Measurements from ENCODE around the gene UGT2B7. TPM values are rescaled to one million over a fixed set of nuclear protein-coding genes. Genes with fewer than 3 reads are reported as not detected.

UGT2B7 gene
- total and polyA plus RNA-seq, 10 of the 15 experiments (the other 5 are each of a cell fraction or from before 2014, with no cell fraction given): 0.73 to 2.9 (median 1.2) TPM

DNA sequence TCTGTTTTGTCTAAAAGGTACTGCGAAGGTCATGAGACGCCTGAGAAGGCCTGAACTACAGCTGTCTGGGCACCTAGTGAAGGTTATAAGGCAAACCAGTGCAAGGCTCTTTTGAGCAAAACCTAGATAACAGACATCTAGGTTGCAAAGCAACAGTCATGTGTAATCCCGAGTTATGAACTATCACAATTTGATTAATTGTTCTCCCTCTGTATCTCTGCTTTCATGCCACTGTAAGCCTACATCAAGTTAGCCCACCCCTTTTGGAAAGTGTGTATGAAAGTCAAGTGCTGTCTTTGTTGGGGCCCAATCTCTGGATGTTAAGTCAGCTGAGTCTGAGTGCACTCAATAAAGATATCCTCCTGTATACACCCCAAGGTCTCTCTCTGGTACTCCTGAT lies 31.9 kb upstream of the UGT2B7 start:
- in situ Hi-C loops (cut with MboI) (loop anchor here (25.0 kb wide), 1 partner anchor 1623 kb away; the partner anchor contains the start of gene UTP3), intact Hi-C loops (cut with micrococcal nuclease; ENCODE audit: unreplicated experiment) (loop anchor here (10.0 kb wide), 1 partner anchor 440 kb away; no protein-coding TSS in a partner anchor)
- Histone ChIP-seq H3K27me3 (replicated peaks in 1 of 2; ENCODE audit: control insufficient read depth in 2 of 2, insufficient read depth in 2 of 2, low read length in 1 of 2) (no peaks in the 10 kb centered on the region), H3K4me1 (ENCODE audit: control insufficient read depth, insufficient read depth, low read length) (no peaks in the 10 kb centered on the region), H3K36me3 (ENCODE audit: control insufficient read depth in 2 of 2, insufficient read depth in 2 of 2, low read length in 1 of 2) (no peaks in the 10 kb centered on the region), H2AFZ (ENCODE audit: control insufficient read depth, low read depth, low read length) (no peak overlapping the region), H3K79me2 (ENCODE audit: control insufficient read depth, insufficient read depth, low read length) (no peaks in the 10 kb centered on the region), H4K20me1 (ENCODE audit: control insufficient read depth, insufficient read depth) (no peaks in the 10 kb centered on the region), H3K4me3 (no peak overlapping the region), H3K9ac (ENCODE audit: control insufficient read depth, insufficient read depth, low read length) (no peak overlapping the region), H3K9me3 (replicated peaks; ENCODE audit: control insufficient read depth, insufficient read depth, low read length) (no peaks in the 10 kb centered on the region), H3K4me2 (ENCODE audit: control insufficient read depth, insufficient read depth) (no peak overlapping the region), H3K27ac (ENCODE audit: control insufficient read depth, insufficient read depth) (no peak overlapping the region)
- ChIA-PET RAD21 (ENCODE audit: unreplicated experiment) (no interaction called here), POLR2A (no interaction called here), SMC1A (ENCODE audit: uncharacterized antibody, unreplicated experiment) (no interaction called here), CTCF (no interaction called here)
- BruUV-seq (replicated peaks): no TSS peak
- TF ChIP-seq, protein P1, sequence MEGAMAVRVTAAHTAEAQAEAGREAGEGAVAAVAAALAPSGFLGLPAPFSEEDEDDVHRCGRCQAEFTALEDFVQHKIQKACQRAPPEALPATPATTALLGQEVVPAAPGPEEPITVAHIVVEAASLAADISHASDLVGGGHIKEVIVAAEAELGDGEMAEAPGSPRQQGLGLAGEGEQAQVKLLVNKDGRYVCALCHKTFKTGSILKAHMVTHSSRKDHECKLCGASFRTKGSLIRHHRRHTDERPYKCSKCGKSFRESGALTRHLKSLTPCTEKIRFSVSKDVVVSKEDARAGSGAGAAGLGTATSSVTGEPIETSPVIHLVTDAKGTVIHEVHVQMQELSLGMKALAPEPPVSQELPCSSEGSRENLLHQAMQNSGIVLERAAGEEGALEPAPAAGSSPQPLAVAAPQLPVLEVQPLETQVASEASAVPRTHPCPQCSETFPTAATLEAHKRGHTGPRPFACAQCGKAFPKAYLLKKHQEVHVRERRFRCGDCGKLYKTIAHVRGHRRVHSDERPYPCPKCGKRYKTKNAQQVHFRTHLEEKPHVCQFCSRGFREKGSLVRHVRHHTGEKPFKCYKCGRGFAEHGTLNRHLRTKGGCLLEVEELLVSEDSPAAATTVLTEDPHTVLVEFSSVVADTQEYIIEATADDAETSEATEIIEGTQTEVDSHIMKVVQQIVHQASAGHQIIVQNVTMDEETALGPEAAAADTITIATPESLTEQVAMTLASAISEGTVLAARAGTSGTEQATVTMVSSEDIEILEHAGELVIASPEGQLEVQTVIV (IDR thresholded peaks at IDR 0.05; ENCODE audit: borderline replicate concordance, partially characterized antibody): no peak
- TF ChIP-seq ELK1 (IDR thresholded peaks at IDR 0.05; ENCODE audit: low read depth, low read length) (no peak), WRNIP1 (IDR thresholded peaks at IDR 0.05; ENCODE audit: borderline replicate concordance, low read depth, low read length) (no peak)
- DNase-seq (ENCODE audit: low read depth, low spot score): no peak
- 42% methylated on average over 3 of the region's 3 CpGs for WGBS (ENCODE audit: insufficient coverage, insufficient replicate concordance, low lambda C conversion rate, missing lambda C conversion rate)
- no peak; the same call in 2 of the 3 replicates for ATAC-seq
- no peak for FAIRE-seq
